Neural cell (in vitro differentiated cells): Measurements from ENCODE around the gene VPS8. TPM values are rescaled to one million over a fixed set of nuclear protein-coding genes. Genes with fewer than 3 reads are reported as not detected.

ENCODE experiments used
- H2AFZ ChIP-seq: fragments of 200-600, 300-800 bp; sonication (generic), shearing (Covaris generic); 2 replicates; pipeline ENCODE4 v1.6.0; 2014; ENCODE audit warnings: low read depth, mild to moderate bottlenecking, antibody characterized with exemption, low read length, moderate library complexity
- H3F3A ChIP-seq: fragments of 200-600 bp; shearing (Covaris generic); 2 replicates; pipeline ENCODE4 v1.6.1; 2016; ENCODE audit warnings: mild to moderate bottlenecking, moderate library complexity, mixed read lengths, antibody characterized with exemption, low read length; ENCODE audit not compliant: insufficient read depth, poor library complexity, severe bottlenecking
- H3K27ac ChIP-seq: fragments of 200-600, 300-800 bp; sonication (generic), shearing (Covaris generic); 2 replicates; pipeline ENCODE4 v1.5.1; 2014; ENCODE audit warnings: mild to moderate bottlenecking, low read length, moderate library complexity
- H3K27me3 ChIP-seq: fragments of 300-800, 200-600 bp; sonication (generic), shearing (Covaris generic); 2 replicates; pipeline ENCODE4 v1.6.0; 2014; ENCODE audit warnings: mild to moderate bottlenecking, low read depth, low read length, moderate library complexity; ENCODE audit not compliant: insufficient read depth
- H3K36me3 ChIP-seq: fragments of 300-800, 200-600 bp; sonication (generic), shearing (Covaris generic); 2 replicates; pipeline ENCODE4 v1.5.1; 2014; ENCODE audit warnings: mild to moderate bottlenecking, antibody characterized with exemption, low read length, moderate library complexity; ENCODE audit not compliant: insufficient read depth
- H3K4me2 ChIP-seq: fragments of 300-800, 200-600 bp; sonication (generic), shearing (Covaris generic); 2 replicates; pipeline ENCODE4 v1.6.0; 2014; ENCODE audit warnings: mild to moderate bottlenecking, low read length
- H3K4me3 ChIP-seq: fragments of 300-800, 200-600 bp; sonication (generic), shearing (Covaris generic); 2 replicates; pipeline ENCODE4 v1.5.1; 2014; ENCODE audit warnings: mild to moderate bottlenecking, low read length, moderate library complexity
- H3K79me2 ChIP-seq: fragments of 200-600 bp; shearing (Covaris generic); replicated peaks from 2 replicates; pipeline ENCODE4 v1.6.0; 2014; ENCODE audit warnings: mild to moderate bottlenecking, low read length, moderate library complexity; ENCODE audit not compliant: insufficient read depth
- H3K9ac ChIP-seq: fragments of 300-800, 200-600 bp; sonication (generic), shearing (Covaris generic); 2 replicates; pipeline ENCODE4 v1.6.1; 2016; ENCODE audit warnings: mild to moderate bottlenecking, low read length, mixed read lengths
- H3K9me2 ChIP-seq: fragments of 200-600 bp; shearing (Covaris generic); 2 replicates; pipeline ENCODE4 v1.6.1; 2016; ENCODE audit warnings: mild to moderate bottlenecking, low read length, mixed read lengths; ENCODE audit not compliant: insufficient read depth
- H3K9me3 ChIP-seq: fragments of 200-600, 300-800 bp; sonication (generic), shearing (Covaris generic); 2 replicates; pipeline ENCODE4 v1.6.1; 2016; ENCODE audit warnings: mild to moderate bottlenecking, mixed run types, low read length, moderate library complexity, mixed read lengths
- H4K20me1 ChIP-seq: fragments of 200-600 bp; shearing (Covaris generic); 2 replicates; pipeline ENCODE4 v1.6.1; 2016; ENCODE audit warnings: mild to moderate bottlenecking, mixed run types; ENCODE audit not compliant: insufficient read depth
- EP300 ChIP-seq: fragments of 450-650 bp; conservative IDR thresholded peaks from 2 replicates; pipeline ENCODE4 v1.6.1; 2014; ENCODE audit warnings: antibody characterized with exemption, mild to moderate bottlenecking, moderate library complexity; ENCODE audit not compliant: poor library complexity, severe bottlenecking
- EZH2 ChIP-seq: fragments of 200-600, 300-800 bp; shearing (Covaris generic), sonication (generic); IDR thresholded peaks from 2 replicates; pipeline ENCODE4 v1.6.1; 2014; ENCODE audit warnings: antibody characterized with exemption, low read length, borderline replicate concordance, mild to moderate bottlenecking; ENCODE audit not compliant: insufficient read depth, poor library complexity, severe bottlenecking
- MXI1 ChIP-seq: fragments of 450-650 bp; conservative IDR thresholded peaks from 2 replicates; pipeline ENCODE4 v1.6.1; 2014; ENCODE audit warnings: antibody characterized with exemption, mild to moderate bottlenecking; ENCODE audit not compliant: poor library complexity, severe bottlenecking
- POLR2AphosphoS5 ChIP-seq: IDR thresholded peaks from 2 replicates; pipeline ENCODE4 v1.6.1; 2012
- RAD21 ChIP-seq: fragments of 450-650 bp; conservative IDR thresholded peaks from 2 replicates; pipeline ENCODE4 v1.6.1; 2014; ENCODE audit warnings: antibody characterized with exemption, mild to moderate bottlenecking, moderate library complexity
- SMC3 ChIP-seq: fragments of 450-650 bp; conservative IDR thresholded peaks from 2 replicates; pipeline ENCODE4 v1.6.1; 2014; ENCODE audit warnings: antibody characterized with exemption, mild to moderate bottlenecking, moderate library complexity; ENCODE audit not compliant: poor library complexity
- TAF1 ChIP-seq: IDR thresholded peaks from 2 replicates; pipeline ENCODE4 v1.6.1; 2012; ENCODE audit warnings: low read depth
- polyA plus RNA-seq: library from polyadenylated mRNA; depleted of rRNA; stranded (reverse); fragments of >200 nt; gene quantifications from 2 replicates; pipeline ENCODE4 v1.2.3, GENCODE V29; 2014
- TF ChIP-seq, protein P1 (sequence below): fragments of 450-650 bp; IDR thresholded peaks from 2 replicates; pipeline ENCODE4 v1.5.1; 2014; ENCODE audit warnings: antibody characterized with exemption, mild to moderate bottlenecking, moderate library complexity; ENCODE audit not compliant: poor library complexity, severe bottlenecking
- TF ChIP-seq, protein P2 (sequence below): IDR thresholded peaks from 2 replicates; pipeline ENCODE4 v1.6.1; 2012; ENCODE audit warnings: borderline replicate concordance

The VPS8 gene
- polyA plus RNA-seq, 1 donor from 2014 or later, result 146 TPM

GRCh38 chr3:184821034-184821433, 9.1 kb downstream of the VPS8 start:
- H3K36me3 ChIP-seq, result no peaks in the 10 kb centered on the region
- TF ChIP-seq TAF1, result no peak
- TF ChIP-seq EP300, result no peak
- H3K79me2 ChIP-seq, result no peaks in the 10 kb centered on the region
- H3K27me3 ChIP-seq, result no peaks in the 10 kb centered on the region
- H3K27ac ChIP-seq, result no peak overlapping the region
- H3K9me2 ChIP-seq, result no peaks in the 10 kb centered on the region
- H3K4me3 ChIP-seq, result no peak overlapping the region
- H3K9me3 ChIP-seq, result no peaks in the 10 kb centered on the region
- no peaks in the 10 kb centered on the region for H4K20me1 ChIP-seq
- H3F3A ChIP-seq, result no peaks in the 10 kb centered on the region
- no peak overlapping the region for H3K4me2 ChIP-seq
- H2AFZ ChIP-seq, result no peak overlapping the region
- H3K9ac ChIP-seq, result no peak overlapping the region

- H3K27me3 ChIP-seq, result no peaks in the 10 kb centered on the region
- H2AFZ ChIP-seq, result no peak overlapping the region
- no peak overlapping the region for H3K27ac ChIP-seq
- H3K4me3 ChIP-seq, result no peak overlapping the region
- TF ChIP-seq, protein P1, sequence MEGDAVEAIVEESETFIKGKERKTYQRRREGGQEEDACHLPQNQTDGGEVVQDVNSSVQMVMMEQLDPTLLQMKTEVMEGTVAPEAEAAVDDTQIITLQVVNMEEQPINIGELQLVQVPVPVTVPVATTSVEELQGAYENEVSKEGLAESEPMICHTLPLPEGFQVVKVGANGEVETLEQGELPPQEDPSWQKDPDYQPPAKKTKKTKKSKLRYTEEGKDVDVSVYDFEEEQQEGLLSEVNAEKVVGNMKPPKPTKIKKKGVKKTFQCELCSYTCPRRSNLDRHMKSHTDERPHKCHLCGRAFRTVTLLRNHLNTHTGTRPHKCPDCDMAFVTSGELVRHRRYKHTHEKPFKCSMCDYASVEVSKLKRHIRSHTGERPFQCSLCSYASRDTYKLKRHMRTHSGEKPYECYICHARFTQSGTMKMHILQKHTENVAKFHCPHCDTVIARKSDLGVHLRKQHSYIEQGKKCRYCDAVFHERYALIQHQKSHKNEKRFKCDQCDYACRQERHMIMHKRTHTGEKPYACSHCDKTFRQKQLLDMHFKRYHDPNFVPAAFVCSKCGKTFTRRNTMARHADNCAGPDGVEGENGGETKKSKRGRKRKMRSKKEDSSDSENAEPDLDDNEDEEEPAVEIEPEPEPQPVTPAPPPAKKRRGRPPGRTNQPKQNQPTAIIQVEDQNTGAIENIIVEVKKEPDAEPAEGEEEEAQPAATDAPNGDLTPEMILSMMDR, result no peak
- no peak for TF ChIP-seq TAF1
- TF ChIP-seq SMC3, result no peak
- TF ChIP-seq MXI1, result no peak
- no peak for TF ChIP-seq EZH2
- TF ChIP-seq, protein P2, sequence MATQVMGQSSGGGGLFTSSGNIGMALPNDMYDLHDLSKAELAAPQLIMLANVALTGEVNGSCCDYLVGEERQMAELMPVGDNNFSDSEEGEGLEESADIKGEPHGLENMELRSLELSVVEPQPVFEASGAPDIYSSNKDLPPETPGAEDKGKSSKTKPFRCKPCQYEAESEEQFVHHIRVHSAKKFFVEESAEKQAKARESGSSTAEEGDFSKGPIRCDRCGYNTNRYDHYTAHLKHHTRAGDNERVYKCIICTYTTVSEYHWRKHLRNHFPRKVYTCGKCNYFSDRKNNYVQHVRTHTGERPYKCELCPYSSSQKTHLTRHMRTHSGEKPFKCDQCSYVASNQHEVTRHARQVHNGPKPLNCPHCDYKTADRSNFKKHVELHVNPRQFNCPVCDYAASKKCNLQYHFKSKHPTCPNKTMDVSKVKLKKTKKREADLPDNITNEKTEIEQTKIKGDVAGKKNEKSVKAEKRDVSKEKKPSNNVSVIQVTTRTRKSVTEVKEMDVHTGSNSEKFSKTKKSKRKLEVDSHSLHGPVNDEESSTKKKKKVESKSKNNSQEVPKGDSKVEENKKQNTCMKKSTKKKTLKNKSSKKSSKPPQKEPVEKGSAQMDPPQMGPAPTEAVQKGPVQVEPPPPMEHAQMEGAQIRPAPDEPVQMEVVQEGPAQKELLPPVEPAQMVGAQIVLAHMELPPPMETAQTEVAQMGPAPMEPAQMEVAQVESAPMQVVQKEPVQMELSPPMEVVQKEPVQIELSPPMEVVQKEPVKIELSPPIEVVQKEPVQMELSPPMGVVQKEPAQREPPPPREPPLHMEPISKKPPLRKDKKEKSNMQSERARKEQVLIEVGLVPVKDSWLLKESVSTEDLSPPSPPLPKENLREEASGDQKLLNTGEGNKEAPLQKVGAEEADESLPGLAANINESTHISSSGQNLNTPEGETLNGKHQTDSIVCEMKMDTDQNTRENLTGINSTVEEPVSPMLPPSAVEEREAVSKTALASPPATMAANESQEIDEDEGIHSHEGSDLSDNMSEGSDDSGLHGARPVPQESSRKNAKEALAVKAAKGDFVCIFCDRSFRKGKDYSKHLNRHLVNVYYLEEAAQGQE, result no peak
- TF ChIP-seq RAD21, result no peak
- TF ChIP-seq EP300, result no peak
- TF ChIP-seq POLR2AphosphoS5, result no peak
- H3K79me2 ChIP-seq, result no peaks in the 10 kb centered on the region
- no peaks in the 10 kb centered on the region for H4K20me1 ChIP-seq
- no peaks in the 10 kb centered on the region for H3F3A ChIP-seq
- H3K9me2 ChIP-seq, result no peaks in the 10 kb centered on the region
- no peak overlapping the region for H3K9ac ChIP-seq
- no peaks in the 10 kb centered on the region for H3K36me3 ChIP-seq
- H3K4me2 ChIP-seq, result no peak overlapping the region
- no peaks in the 10 kb centered on the region for H3K9me3 ChIP-seq
Observed at GRCh38 chr3:184822081-184822480, 10.1 kb downstream of the VPS8 start.

DNA sequence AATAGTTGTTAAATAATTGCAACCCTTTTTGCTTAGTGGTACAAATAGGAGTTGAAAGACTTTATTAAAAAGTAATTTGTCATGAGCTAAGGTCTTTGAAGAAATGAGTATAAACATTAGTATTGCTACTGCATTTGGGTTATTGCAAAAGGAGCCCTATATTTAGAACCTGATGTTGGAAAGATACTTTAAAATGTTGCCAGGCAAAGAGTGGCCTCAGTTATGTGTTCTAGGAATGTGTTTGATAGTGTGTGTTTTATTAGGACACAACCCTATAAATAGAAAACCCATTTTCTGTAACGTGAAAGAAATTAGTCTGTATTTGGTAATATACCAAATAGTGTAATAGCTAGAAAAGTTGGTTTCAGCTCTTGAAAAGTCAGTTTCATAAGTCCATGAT, 10.7 kb downstream of the VPS8 start:
- H3K9ac ChIP-seq, result no peak overlapping the region
- H3K9me3 ChIP-seq, result no peaks in the 10 kb centered on the region
- no peaks in the 10 kb centered on the region for H4K20me1 ChIP-seq
- no peaks in the 10 kb centered on the region for H3F3A ChIP-seq
- no peak overlapping the region for H3K4me2 ChIP-seq
- no peak overlapping the region for H3K4me3 ChIP-seq
- TF ChIP-seq MXI1, result no peak
- H3K36me3 ChIP-seq, result no peaks in the 10 kb centered on the region
- no peak overlapping the region for H2AFZ ChIP-seq
- H3K79me2 ChIP-seq, result no peaks in the 10 kb centered on the region
- no peaks in the 10 kb centered on the region for H3K27me3 ChIP-seq
- no peak overlapping the region for H3K27ac ChIP-seq
- H3K9me2 ChIP-seq, result no peaks in the 10 kb centered on the region
